GM12873 (cell line): ENCODE measurements around the gene NDRG3.
A peak's percentile ranks its signal among the peaks of the same experiment; 100 is the strongest.

Experiments used
- CTCF ChIP-seq: IDR thresholded peaks from 2 replicates; pipeline ENCODE4 v1.5.1; 2012; ENCODE audit warnings: low read depth, mild to moderate bottlenecking, moderate library complexity, low read length, control low read depth; ENCODE audit not compliant: insufficient read depth; ENCODE audit errors: missing control alignments

The NDRG3 gene

DNA sequence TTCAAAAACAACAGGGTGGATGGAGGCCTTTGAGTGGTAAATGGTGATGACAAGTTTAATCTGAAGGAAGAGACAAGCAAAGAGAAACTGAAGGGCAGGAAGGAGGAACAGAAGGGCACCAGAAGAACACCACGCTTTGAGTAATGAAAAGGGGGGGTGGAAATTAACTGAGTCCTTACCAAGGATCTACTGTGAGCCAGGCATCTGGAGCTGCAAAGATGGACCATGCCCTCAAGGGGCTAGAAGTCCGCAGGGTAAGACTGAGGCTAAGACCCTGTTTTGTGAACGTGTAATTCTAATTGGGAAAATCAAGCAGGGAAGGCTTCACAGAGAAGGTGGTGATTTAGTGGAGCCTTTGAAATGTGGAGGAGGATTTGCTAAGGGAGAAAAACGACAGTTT is 1.6 kb downstream of the NDRG3 start:
- no peak for TF ChIP-seq CTCF

GRCh38 chr20:36742558-36742957 is 3.3 kb downstream of the NDRG3 start:
- no peak for TF ChIP-seq CTCF

DNA sequence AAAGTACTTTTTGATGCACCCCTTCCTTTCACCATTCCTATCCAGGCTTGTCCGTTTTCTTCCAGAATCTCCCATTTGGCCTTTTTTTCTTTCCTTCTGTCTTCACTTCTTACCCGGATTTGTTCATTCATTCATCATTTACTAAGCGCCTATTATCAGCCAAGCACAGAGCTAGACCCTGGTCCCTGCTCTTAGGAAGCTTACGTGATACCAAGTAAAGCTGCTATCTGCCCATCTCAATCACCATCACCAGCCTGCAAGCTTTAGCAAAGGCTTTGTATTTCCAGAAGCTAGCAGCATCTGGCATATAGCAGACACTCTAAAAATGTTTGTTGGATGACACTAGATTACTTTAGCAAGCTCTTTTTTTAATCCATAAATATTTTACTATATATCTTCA is 4.8 kb downstream of the NDRG3 start:
- no peak for TF ChIP-seq CTCF

DNA sequence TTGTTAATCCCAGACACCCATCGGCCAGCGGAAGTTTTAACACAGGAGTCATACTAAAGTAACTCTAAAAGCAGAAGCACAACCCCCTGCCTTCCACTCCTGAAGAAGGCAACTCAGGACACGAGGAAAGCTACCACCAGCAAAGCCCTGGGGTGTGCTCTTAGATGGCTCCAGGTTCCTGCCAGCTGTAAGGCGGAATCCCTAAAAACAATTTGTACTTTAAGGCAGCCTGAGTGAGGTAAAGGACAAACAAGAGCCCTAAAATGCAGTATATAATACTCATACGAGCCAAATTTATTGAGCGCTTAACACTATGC is 8.7 kb downstream of the NDRG3 start:
- no peak for TF ChIP-seq CTCF

DNA sequence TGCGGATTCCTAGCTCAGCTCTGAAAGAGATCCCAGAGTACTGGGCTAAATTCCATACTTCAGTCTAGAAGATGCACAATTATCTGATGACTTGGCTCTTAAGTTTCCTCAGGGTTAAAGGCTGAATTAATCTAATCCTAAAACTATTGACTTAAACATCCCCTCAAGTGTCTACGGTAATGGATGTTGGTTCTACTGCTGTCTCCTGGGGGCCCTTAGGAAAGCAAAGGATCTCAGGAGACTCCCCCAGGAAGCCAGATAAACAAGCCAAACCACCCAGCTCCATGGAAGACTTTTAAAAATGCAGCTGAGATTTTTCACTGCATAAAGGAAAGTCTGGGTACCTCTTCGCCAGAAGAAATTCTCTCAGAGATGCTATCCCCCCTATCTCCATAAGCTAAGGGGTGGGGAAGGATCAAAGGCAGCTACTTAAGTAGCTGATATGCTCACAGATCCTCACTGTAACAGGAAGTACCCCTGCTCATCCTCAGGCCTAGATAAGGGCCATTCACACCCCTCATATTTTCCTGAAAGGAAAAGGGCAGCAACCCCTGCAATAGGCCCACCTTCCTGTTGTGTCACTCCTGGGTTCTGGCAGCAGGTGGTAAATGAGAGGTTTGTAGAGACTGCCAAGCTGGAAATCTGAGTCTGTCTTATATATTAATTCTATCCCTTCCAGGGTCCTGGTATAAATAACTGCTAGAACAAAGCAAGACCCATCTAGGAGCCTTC is 9.3 kb downstream of the NDRG3 start:
- no peak for TF ChIP-seq CTCF

DNA sequence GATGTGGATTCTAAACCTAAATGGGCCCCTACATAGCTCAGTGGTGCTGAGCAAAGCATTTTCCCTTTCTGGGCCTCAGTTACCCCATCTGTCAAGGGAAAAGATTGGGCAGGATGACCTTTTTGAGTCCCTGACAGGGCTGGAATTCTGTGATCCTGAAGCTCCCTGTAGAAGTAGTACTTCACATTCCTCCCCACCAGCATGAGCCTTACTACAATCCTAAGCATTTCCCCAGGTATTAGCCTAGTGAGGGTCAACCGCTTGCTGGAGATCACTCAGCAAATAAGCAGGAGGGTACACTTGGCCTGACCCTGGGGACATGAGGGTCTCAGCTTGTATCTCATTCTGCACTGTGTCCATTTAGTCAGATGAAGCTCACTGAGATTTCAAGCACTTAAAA is 13.4 kb downstream of the NDRG3 start:
- no peak for TF ChIP-seq CTCF

GRCh38 chr20:36728986-36729385 is 16.9 kb downstream of the NDRG3 start:
- peak; percentile 45 for TF ChIP-seq CTCF
